Ramos (cell line): ENCODE data around the gene ENOX1.

Source experiments
- in situ Hi-C: fragments of 300-500 bp; cut with MboI; formaldehyde crosslinking; loops from one replicate; pipeline ENCODE4 v1.14.3; 2022; ENCODE audit warnings: low sequenced_read_pairs; ENCODE audit not compliant: unreplicated experiment

ENOX1 gene

DNA sequence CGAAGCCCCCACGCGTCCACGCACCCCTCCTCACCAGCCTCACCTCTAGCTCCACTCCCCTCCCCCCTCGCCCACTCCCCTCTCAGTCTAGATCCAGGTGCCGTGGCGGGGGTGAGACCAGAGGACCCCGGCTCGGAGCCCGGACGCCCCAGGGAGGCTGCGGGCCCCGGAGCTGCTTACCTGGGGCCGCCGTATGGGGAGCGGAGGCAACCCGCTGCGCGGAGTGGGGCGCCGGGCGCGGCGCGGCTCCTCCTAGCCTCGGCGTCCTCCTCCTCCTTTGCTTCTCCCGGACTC, 353 bp downstream of the ENOX1 start:
- in situ Hi-C loops, result no loop called here

DNA sequence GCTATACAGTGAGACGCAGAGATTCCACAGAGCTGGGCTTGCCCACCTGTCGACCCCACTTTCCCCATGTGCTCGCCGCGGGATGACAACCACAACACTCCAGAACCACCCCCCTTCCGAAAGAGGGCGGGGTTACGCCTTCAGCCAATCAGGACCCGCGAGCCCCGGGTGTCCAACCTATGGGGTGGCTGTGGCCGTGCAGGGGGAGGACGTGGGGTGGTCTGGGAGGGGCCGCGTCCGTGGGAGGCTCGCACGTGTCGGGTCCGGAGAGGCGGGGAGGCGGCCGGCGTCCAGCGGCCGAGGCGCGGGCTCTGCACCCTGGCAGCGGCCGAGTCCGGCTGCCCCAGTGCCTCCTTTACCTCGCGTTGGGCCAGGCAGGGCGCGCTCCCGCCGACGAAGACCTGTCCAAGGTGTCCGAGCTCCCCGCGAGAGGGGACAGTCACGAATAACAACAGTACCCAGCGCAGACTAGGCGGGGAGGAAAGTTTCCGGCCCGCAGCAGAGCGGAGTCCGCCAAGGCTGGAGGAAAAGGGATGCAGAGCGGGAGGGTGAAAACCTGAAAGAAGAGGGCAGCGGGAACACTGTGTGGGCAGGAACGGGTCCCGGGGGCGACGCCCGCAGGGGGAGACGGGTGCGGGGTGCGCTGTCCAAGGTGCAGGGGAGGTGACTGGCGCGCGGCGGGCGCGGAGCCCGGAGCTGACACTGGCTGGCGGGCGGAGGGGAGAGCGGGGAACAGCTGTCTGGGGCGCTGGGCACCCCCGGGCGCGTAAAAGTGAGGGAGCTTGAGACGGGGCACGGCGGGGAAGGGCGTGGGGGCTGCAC, 911 bp downstream of the ENOX1 start:
- in situ Hi-C loops, result no loop called here

DNA sequence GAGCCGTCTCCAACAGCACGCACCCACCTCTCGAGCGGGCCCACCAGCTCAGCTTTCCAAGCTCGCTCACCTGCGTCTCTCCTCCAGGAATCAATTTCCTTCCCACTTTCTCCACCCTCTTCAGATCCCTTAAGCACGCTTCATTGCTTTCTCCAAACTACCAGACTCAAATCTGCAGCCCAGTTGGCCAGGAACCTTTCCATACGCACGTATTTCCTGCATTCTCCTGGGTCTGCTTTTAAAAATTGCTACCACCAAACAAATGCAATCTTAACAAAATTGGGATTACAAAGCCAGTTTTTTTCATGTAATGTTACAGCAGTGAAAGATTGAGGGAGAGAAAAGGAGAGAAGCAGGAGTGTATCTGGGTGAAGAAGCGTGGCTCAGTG, 1.5 kb downstream of the ENOX1 start:
- in situ Hi-C loops, result no loop called here

DNA sequence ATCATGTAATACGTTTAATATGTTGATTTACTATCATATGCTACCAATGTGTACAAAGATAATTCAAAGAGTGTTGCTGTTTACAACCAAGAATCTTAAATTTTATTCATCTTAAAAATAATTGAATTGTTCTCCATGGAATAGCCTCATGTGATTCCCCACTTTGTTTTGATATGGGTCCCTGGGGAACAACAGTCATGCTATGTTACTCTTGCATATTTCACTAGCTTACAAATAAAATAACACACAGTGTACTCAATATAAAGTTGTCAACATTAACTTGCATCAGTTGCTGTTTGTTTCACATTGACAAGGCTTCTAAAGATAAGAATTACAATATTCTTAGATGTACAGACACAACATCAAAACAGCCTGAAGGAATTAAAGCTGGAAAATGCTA, 2.3 kb downstream of the ENOX1 start:
- in situ Hi-C loops, result no loop called here

DNA sequence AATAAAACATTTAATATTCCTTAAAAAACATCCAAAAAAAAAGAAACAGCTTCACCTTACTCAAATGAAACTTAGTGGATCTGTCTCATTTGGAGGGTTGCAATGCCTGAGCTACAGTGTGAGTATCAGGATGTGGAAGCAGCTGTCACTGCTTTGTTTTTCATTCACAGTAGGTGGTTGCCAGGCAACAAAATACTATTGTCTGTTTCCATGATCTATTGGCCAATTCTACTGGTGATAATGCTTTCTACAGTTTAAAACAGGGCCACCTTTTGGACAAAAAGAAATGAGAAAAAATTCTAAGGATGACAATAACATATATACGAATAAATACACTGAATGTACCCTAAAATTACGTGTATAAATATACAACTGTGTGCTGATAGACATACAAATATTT, 3.0 kb downstream of the ENOX1 start:
- in situ Hi-C loops, result no loop called here

DNA sequence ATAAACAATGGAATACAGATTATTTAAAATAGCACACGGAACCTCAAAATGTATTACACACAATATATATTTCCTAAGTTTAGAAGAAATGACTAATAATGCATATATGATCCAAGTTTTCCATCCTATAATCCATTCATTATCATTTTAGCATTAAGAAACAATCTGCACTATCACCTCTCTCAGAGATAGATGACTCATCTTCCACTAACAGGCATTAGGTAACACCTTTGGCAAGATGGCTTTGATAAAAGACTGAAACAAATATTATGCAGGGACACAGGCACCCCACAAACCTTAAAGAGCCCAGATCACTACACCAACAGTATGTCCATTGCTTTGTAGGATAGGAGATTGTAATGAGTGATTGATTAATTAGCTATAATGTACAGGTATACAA, 4.1 kb downstream of the ENOX1 start:
- in situ Hi-C loops, result no loop called here

DNA sequence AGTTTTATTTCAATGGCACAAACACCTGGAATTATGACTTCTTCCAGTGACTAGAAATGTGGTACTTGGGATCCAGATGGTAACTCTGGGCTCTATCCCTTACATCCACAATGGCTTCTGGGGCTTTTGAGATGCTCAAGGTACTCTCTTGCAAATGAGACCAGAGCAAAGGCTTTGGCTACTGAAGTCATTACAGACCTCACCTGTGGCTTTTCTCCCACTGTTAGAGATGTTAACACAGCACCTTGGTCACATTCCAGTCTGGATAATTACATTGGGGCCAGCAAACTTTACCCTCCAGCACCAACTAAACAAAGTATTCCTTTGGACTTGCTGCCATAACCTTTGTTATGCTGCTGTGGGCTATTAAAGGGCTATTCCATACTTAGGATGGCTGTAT, 6.1 kb downstream of the ENOX1 start:
- in situ Hi-C loops, result no loop called here

DNA sequence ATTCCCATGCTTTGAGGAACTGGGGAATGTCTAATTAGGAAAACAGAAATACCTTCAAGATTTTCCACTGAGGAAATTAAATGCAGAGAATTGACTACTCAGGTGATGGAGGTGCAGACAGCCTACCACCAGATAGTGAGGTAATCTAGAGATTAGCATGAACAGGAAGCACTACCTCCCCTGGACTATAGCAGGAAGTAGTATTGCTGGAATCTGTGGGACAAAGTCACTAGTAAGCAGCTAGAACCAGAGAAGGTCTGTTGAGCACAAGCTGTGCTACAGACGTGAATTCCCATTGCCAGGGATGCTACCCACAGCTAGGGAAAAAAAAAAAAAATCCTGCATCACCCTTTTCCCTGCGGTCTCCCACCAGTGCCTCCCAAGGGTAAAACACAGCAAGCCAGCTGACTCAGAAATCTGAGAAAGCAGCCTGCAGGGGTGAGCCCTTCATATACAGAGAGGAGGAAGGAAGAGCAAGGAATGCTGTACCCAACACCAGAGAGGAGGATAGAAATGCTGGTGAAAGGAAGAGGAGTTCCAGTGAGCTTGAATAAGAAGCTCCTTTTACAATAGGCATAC, 10.2 kb downstream of the ENOX1 start:
- in situ Hi-C loops, result no loop called here

DNA sequence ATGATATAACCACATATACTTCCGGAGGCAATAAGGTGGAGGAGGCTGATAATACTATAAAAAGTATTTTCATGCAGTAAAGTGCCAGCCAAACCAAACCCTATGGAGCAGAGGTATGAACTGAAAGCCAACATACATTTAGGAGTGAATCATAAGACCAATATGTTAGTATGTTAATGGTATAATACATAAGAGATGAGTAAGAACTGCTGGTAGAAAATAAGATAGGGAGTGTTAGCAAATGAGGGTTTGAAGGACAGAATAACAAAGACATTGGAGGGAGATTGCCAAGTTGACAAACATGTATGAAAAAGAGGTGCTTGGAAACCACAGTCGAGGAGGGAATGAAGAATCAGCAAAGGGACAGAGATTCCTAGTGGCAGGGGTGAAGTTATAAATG, 10.8 kb downstream of the ENOX1 start:
- in situ Hi-C loops, result no loop called here

DNA sequence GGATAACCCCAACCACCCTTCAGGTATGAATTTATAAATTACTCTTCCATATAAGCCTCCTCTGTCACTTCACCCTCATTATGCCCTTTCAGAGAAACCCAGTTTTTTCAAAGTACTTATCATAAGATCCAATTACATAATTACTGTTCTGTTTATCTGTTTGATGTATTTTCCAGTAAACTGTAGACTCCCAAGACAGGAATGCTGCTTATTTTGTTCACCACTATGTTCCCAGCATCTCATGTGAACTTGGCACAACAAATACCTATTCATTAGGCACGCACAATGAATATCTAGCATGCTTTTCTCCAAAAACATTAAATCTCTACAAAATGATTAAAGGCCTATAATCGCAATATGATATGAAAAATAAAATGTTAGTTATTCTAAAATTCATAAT, 13.2 kb downstream of the ENOX1 start:
- in situ Hi-C loops, result no loop called here

DNA sequence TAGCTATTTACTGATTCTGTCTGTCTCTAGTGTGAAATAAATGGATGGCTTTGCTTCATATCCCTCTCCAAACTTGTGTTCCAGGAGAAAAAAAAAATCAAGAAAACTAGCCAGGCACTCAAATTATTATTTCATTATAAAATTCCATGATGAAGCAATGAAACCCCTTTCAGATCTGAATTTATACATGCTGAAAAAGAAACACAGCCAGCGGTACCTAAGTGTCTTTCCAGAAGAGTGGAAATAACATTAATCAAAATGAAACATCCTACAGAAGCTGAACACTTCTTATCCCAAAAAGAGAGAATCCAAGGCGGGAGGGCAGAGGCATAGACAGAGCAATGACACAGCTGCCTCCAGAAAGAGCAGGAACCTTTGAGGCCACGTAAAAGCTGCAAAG, 15.9 kb downstream of the ENOX1 start:
- in situ Hi-C loops, result no loop called here

DNA sequence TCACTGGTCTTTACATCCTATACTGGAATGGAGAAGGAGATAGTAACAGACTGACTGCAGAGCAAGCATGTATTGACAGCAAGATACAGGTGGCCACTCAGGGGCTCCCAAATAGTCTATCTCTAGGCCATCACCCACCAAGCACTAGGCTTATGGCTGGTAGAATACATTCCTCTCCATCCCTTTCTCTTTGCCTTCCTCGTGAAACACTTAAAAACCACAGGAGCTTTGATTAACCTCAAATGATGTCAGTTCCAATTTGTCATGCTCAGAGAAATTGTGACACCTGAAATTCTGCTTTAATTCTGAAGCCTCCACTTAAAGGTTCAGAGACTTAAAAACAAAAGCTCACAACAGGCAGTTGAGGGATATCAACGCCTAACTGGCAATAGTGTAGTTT, 17.2 kb downstream of the ENOX1 start:
- in situ Hi-C loops, result no loop called here

DNA sequence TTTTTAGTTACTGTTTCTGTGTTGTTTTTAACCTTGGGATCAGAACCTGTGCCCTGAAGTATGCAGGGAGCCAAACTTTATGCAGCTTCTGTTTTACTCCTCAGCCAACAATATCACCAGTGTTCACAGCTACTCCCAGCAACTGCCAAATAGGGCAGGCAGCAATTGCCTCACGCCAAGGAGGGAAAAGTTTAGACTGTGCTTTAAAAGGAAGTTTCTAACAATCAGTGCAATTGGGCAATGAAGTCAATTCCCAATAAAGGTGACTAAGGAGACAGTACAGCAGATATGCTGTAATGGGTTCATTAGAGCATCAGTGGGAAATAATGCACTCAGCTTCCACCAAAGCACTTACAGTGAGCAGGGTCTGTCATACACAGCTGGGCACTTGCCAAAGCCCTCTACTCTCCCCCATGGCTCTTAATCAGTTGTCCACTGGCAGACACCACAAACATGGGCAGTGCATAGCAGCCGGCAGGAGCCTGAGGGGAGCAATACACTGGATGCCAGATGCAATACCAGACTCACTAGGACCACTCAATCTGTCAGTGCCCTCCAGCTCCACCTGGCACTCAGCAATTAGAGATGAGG, 19.3 kb downstream of the ENOX1 start:
- in situ Hi-C loops, result no loop called here

DNA sequence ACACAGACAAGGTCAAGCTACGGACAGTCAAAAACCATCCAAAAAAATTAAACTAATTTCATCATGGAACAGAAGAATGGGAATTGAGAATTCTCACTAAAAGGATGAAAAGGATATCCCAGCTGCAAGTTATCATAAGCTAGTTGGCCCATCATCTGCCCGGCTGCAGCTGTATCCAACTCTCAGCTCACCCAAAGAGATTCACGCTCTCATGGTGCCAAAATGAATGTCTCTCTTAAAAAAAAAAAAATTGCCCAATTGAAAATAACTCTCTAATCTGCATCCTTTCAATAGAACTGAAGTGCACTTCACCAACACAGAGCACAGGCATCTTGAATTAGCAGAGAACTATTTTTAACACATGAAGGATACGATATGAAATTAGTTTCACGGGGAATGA, 20.0 kb downstream of the ENOX1 start:
- in situ Hi-C loops, result no loop called here

DNA sequence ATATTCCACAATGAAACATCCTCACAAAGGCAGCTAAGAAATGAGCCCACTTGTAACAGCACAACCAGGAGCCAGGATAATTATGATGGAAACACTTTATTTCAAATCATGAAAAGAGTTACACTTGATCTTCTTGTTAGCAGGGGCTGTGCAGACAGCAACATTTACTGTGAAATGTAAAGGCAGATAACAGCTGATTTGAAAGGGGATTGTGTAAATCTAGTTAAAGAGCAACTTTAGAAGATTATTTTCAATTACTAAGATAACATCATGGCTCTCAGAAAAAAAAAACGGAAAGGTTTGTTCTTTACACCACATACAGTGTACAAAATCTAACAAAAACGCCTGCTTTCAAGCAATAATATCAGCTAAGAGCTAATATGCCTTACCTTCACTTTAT, 22.4 kb downstream of the ENOX1 start:
- in situ Hi-C loops, result no loop called here

DNA sequence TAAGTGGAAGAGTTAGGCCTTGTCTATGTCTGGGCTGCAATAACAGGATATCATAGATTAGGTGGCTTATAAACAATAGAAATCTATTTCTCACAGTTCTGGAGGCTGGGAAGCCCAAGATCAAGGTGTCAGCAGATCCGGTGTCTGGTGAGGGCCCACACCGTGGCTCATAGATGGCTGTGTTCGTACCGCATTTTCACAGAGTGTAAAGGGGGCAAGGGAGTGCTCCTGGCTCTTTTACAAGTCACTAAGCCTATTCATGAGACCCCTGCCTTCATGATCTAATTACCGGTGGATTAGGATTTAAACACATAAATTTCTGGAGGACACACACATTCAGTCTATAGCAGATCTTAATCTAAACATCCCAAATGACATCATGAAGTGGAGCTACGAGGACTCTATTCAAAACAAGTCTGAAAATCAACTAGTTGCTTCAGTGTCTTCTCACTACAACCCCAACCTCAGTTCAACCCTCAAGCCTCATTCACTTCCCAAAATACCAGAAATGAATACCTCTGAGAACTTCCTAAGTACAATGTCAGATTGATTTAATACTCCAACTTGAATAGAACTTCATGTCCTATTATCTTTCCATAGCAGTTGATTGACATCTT, 23.5 kb downstream of the ENOX1 start:
- in situ Hi-C loops, result no loop called here

DNA sequence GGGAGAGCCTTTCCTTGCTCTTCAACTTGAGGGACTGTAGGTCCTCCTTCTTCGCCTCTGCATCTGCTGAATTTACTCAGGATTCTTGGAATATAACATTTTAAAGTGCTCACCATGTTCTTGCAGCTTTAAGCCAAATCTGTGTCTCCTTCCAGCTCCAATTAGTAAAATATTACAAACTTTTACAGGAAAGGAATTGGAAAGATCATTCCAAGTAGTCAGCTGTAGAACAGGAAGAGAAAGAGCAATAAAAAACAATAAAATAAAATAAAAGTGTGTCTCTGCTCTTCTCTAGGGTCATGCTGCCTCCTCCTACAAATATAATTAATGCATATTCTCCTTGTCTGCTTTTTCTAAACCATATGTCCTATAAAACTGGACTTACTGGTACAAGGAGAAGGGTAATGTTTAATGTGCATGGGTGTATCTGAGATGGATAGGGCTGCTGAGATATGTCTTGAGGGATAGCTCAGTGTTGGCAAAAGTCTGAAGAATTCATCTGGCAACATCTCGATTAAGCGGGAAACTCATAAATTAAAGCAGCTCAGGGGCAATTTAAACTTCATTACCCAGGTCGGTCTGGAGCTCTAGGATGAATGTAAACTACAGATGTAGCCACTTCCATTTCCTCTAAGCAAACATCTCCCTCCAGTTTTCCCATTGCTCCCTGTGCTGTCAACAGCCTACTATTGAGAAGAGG, 25.0 kb downstream of the ENOX1 start:
- in situ Hi-C loops, result no loop called here

DNA sequence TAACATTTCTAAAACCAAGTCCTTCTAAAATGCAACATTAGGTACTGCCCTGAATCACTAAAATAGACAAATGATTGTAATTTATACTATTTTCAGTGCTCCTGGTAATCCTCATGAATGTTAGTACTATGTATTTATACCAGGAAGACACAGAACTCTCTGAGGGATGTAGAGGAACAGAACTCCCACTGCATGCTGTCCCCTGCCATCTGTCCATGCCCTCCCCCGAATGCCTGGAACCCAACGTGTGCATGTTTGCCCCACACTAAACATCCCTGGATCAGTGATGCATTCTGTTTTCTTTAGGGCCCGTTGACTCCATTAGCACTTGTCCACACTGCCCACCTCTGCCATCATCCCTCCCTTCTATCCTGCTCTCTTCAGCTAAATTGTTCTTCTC, 26.5 kb downstream of the ENOX1 start:
- in situ Hi-C loops, result no loop called here

DNA sequence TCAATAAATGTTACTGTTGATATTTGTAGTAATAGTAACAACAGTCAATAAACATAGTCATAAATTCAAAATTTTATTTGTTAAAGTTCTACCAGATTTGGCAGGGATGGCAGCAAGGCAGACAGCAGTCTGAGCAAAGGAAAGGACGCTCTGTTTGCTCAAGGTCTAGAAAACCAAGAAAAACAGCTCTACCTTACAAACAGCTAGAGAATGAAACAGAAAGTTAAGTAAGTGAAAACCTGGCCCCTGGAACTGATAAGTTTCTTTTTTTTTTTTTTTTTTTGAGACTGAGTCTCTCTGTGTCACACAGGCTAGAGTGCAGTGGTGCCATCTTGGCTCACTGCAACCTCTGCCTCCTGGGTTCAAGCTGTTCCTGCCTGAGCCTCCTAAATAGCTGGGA, 27.9 kb downstream of the ENOX1 start:
- in situ Hi-C loops, result no loop called here

DNA sequence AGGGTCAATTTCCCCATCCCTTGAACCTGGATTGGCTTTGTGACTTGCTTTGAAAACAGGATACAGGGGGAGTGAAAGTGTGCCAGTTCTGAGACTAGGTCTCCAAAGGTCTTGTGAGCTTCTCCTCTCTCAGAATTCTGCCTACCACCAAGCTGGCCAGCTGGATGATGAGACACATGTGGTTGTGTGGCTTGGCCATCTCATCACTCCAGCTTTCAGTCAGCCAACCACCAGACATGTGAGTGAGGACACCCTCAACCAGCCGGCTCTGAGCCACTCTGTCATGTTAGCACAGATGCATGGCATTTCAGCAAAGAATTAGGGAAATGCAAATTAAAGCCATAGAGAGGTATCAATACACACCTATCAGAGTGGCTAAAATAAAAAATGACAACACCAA, 29.5 kb downstream of the ENOX1 start:
- in situ Hi-C loops, result no loop called here

DNA sequence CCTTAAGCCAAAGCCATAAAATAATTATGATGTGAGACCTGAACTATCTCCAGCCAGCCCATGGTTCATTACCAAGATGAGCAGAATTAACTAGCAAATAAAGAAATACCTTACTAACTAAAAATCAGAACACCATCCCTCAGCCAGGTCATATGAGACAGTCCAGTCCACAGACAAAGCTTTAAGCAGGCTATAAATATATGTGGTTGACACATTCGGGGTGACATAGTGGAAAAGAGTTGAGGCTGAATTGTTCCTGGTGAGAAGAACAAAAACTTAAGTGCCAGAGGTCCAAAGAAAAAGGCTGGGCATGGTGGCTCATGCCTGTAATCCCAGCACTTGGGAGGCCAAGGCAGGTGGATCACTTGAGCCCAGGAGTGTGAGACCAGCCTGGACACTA, 30.9 kb downstream of the ENOX1 start:
- in situ Hi-C loops, result no loop called here
